CD4-positive, alpha-beta T cell treated with Interleukin-2 at 100 ng/mL for 4 hours (primary cell): Measurements from ENCODE around the gene MAML2.

Experiments used
- DNase-seq: peaks from one replicate; pipeline ENCODE4 v3.0.0-alpha.2; 2020; ENCODE audit warnings: low spot score

MAML2 gene

DNA sequence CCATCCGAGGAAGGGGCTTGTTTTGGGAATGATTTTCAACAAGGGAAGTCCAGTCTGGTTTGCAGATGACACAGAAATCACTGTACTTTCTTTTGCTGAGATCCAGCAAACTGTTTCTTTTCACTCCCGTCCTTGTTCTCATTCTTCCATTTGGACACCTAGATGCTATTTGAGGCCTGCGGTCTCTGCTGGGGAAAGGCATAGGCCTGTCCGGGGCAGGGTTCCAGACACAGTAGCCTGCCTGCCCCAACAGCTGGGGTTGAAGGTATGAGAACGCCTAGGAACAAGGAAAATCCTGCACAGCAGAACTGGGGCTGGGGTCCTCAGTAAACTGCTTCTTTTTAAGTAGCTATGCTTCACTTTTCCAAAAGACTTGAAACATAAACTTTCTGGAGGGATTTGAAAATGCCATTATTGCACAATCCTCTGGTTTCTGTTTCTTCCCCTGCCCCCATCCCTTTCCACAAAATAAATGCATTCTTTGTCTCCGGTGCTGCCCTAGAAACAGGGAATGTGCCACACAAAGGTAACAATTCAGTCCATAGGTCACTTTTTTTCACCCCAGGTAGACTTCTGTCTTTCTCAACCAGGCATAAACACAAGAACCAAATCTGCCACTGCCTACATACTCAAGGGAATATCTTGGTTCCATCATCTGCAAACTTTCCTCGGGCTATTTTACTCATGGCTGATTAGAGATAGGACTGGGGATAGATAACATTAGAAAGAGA is 244.3 kb downstream of the MAML2 start:
- no peak for DNase-seq

DNA sequence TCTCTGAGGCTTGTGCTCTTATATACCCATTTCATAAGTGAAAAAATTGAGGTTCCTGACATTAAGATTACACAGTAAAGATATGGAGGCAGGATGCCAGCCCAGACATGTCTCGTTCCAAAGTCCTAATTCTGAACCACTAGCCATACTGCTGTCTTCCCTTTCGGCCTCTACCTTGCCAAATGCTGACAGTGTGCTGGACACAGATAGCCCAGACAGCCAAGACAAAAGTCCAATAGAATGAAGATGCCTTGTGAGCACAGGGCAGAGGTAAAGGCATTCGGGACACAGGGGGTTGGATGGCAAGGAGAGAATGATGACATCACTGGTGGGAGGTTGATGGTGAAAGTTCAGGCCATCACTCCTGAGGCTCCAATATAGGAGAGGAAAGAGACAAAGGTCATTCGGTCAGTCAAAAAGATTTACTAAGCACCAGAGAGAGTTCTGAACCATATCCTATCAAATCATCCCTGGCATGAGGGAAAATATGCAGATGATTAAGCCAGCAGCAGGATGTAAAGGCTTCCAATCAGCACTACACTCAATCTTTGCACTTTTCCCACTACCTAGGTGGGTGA is 245.1 kb downstream of the MAML2 start:
- DNase-seq = no peak

DNA sequence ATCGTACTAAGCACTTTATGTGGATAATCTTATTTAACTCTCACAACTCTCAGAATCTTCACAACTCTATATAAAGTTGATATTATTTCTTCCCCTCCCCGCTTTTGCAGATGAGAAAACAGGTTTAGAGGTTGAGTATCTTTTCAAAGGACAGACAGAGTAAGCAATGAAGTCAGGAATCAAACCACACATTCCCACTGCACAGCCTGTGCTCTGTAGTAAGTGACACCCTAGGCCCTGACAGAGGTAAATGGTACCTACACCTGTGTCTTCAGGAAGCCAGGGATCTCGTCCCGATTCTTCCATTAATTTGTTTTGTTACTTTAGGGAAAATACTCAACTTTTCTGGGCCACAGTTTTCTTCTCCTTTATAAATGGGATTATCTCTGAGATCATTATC is 246.6 kb downstream of the MAML2 start:
- no peak for DNase-seq

DNA sequence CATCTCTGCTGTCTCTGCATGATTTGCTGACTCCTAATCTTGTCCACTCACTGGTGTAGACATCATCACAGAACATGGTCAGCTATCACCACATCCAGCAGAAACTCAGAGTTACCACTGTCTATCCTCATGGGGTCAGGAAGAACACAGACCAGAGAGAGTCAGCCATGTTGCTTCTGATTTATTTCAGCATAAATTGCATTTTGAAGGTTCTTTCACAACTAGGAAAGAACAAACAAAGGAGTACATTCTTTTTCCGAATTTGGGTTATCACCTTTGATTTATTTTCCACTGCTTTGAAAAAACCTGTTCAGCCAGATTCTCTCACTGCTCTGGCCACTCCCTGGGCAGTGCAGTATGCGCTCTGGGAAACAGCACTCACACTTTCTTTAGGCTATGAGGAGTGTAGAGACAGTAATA is 247.1 kb downstream of the MAML2 start:
- DNase-seq = no peak

DNA sequence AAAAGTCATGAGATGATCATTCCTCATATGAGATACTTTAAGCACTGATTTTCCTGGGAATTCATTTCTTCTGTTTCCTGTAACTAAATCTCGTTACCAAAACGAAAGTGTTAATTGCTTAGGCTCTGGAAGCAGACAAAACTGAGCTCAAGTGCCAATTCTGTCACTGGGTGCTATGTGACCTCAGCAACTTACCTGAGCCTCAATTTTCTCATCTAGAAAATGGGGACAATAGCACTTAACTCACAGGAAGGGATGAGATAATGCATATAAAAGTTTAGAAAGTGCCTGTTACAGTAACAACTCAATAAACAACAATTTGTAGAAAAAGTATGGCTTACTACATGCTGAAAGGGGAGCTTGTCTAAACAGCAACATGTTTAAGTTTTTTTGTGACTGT is 248.8 kb downstream of the MAML2 start:
- DNase-seq = no peak

DNA sequence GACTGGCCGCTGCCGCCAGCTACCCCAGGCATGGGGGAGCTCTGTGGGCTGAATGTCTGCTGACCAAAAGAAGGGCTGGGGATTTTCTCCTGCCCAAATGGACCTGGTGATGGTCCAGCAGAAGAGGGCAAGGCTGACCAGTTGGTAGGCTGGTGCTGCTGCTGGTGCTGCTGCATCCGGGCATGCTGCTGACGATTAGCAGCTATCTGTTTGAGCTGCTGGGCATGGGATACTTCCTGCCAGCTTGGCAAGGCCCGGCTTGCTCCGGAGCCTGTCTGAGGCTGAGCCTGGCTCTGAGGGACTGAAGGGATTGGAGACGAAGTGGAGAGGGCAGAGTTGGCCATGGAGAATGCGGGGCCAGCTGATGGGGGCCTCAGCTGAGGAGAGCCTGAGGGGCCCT is 250.5 kb downstream of the MAML2 start:
- DNase-seq = no peak

DNA sequence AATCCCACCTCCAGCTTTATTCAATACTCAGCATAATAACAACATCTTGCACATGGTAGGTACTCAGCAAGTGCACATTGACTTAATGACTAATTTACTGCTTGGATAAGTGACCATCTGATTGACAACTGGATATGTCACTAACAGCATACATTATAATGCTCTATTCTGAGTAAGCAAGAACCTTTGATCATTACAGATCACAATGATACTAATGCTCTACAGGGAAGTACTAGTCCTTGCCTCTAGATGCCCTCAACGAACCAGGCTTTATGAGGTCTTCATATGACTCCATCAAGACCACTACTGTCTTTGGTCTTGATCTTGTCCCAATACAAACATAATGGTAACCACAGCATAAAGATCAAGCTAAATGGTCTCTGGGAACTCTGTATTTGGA is 251.5 kb downstream of the MAML2 start:
- peak; percentile 59 for DNase-seq

DNA sequence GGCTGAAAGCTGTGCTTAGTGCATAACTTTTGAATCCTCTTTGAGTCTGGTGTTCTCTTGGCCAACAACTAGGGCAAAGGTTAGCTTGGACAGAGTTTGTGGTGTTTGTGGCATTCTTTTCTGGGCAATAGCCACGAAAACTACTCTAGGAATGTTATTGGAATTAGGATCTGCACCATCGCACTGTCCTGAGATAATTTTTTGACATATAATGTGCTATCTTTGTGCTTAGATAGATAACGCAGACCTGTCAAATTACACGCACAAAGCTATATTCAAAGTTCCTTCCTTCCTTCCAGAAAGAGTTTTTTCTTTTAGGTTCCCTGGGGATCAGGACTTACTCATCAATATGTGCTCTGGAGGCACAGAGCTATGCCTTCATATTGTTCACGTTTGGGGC is 252.3 kb downstream of the MAML2 start:
- no peak for DNase-seq

DNA sequence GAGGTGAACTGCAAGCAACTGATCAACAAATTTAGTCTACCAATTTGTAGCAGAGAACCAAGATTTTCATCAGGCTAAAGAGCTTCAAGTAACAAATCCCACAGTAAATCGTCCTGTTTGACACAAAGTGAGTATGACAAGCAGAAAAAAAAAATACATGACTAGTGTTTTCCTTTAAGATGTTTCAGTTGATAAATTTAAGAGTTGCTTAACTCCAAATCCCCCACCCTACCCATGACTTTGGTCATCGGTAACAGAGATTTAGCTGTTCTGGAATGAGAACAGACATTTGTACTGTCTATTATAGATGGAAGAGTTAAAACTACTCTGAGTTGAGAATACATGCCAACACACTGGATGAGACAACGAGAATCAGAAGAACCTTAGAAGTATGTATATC is 254.1 kb downstream of the MAML2 start:
- DNase-seq = no peak

DNA sequence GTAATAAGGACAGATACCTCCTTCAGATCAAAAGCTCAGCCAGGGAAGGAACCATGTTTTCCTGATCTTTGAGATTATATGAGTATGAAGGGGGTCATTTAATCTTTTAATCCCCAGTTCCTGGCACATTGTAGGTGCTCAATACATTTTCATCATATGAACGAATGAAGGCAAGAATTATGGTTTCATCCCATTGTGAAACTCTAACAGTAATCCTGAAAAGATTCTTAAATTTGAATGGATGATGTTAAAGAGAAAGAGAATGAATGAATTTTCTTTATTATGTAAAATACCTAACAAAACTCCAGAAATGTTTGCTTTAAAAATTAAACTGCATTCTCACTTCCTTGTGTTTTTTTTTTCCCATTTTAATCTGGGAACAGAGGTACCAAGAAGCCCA is 256.9 kb downstream of the MAML2 start:
- no peak for DNase-seq

DNA sequence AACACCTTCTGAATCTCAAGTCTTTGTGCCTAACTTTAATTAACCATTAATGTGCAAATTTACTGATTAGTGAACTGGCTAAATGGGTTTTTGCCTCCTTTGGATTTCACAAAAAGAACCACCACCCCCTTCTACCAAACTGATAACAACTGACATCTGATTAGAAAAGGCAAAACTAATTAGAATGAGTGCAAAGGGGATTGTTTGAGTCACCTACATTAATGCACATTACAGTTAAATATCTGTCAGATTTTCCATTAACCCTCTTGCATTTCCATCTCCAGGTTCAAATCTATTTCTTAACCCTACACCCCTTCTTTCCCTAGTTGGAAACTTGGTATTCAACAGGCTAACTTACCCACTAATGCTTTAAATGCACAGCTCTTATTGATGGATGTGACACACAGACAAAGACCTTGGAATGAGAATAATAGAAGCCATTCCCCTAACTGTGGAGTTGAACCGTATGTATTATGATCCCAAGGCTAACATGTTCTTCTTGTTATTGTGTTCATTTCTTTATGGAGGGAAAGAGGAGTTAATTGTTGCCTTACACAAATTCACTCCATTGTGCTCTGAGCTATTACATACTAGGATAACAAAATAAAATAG is 257.6 kb downstream of the MAML2 start:
- DNase-seq = no peak

DNA sequence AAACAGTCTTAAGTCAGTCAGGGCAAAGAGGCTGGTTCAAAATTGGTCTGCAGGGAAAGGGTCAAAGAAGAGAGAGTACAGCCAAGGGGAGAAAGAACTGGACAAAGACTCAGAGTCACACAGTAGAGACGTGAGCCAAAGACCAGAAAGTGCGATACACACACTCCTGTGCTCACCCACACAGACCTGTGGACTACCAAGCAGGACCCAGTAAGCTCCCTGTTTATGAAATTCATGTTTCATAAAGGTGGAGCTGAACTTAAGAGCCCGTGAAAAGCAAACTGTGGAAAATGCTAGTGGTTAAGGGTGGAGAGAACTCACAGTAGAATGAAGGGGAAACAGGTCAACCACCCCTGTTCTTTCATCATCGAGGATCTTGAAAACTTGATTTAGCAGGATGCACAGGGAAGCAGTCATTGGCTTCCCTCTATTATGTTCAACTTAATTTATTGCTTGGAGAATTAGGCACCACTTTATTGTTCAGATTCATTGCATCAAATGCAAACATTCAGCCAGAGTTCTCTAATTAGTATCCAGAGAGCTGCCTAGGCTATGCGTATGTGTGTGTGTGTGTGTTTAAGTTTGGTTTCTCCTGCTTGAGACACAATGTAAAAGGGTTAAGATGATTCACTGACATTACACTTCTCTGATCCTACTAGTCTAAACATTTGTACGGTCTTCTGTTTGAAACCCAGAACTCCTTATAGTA is 258.2 kb downstream of the MAML2 start:
- no peak for DNase-seq

DNA sequence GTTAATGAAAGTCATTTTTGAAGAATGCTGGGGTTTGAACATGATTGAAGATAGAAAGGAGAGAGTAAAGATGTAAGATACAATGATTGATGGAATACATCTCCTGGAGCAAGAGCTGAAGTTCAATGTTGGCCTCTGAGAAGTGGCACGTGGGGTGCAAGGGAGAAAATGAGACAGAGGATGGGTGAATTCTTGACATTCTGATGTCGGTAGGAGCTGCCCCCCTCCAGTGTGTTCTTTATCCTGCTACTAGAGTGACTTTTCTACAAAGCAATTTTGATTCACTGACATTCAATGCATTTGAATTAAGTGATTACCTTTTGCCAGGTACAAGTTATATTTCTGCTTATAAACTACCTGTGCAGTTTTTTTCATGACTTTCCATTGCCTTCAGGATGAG is 260.1 kb downstream of the MAML2 start:
- no peak for DNase-seq

DNA sequence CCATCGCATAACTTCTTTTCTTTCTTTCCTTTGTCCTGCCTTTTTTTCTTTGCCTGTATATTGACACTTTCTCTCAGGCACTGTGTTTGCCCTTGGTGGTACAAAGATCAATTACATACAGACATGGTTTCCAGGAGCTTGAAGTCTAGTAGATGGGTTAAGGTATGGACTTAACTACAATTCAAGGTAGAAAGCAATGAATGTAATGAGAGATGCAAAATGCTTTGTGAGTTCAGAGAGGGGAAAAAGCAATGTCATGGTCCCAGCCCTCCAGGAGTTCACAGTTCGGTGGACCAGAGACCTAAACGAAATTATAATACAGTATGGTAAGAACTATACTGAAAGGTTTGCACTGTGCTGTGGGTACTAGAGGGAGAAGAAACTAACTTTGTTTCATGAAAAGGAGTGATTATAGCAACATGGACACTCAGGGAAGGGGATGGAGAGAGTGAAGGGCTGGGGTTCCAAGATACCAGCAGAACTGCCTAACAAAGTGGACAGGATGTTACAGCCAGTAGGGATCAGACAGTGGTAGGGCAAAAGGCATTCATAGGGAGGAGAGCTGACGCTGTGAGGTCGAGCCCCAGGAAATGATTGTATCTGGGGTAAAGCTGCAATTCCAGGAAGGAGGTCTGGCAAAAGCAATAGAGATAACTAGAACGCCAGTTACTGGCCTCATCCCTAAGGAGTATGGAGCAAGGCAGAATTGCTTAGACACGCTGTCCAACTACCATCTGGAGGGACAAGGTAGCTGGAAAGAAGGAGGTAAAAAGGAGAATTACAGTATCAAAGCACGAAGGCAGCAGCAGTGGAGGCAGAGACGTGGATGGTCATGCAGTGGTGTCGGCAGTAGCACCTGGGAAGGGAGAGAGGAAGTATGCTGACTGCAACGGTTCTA is 260.7 kb downstream of the MAML2 start:
- no peak for DNase-seq

DNA sequence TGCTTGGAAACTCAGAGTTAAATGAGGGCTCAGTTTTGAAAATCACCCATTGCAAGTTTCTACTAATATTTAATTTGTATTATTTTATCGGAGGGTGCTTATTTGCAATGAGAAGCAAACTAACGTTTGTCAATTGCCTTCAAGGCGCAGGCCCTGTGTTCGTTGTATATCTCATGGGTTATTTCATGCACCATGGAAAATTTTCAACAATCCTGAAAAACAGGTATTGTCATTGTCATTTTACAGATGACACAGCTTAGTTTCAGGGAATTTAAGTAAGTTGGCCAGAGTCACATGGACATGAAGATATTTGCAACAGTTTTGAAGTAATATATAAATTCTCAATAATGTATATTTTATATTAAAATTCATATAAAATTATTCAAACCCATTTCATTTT is 261.4 kb downstream of the MAML2 start:
- no peak for DNase-seq

DNA sequence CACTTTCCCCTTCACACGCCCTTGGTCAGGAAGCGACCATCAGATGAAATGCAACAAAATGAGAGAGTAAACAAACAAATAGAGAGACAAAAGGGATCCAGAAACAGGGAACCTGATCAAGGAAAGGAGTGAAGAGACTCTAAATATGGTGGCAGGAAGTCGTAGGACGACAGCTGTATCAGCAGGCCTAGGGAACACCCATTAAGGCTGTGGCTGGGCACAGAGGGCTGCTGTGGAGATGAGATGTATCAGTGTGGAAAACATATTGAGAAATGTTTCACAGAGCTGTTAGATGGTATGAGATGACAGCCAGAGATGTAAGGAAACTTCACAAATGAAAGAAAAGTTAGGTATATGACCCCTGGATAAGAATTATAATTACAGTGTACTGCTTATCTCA is 263.3 kb downstream of the MAML2 start:
- DNase-seq = no peak

DNA sequence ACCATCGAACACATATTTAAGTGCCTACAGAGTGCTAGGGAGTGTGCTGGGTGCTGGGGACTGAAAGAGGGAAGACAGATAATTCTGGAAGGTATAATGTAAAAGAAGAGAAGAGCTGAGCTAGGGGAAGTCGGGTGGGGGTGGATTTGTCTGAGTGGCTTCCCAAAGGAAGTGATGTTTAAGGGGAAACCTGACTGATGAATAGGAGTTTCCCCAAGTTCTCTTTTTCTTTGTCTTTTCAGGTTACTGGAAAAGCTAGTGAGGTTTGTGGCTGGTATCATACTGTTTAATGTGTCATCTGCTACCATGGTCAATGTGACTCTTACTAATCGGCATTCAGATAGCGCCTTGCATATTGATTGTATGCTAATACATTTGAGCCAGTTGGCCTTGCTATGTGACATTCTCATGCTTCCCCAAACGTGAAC is 267.4 kb downstream of the MAML2 start:
- peak; percentile 25 for DNase-seq

DNA sequence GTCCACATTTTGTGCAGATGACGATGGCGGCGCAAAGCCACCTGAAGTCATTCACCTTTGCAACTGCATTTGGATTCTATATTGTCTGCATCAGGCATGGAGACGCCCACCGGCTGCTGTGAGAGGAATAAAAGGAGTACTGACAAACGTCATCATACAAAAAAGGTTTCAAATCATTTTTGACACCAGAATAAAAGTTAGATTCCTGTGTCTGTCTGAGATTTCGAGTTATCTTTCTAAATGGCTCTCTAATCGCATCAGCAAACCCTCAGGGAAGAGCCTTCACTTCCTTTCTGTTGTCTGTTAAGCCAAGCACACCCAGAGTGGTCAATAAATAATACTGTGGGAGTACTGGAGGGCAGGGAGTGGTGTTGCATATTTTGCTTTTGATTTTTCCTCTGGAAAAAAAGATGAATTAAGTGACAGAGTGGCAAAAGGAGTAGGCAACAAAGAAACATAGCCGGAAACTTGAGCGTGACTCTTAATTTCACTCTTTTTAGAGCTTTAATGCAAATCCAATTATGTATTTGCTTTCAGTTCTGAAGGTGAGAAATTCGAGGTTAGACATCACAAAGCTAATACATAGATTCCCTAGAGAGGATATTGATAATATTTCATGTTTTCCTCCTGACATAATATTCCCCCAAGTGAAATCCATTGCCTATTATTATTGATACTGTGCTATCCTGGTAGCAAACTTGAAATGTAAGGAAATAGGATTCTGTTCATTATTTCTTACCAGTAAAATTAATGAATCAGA is 268.3 kb downstream of the MAML2 start:
- DNase-seq = no peak

DNA sequence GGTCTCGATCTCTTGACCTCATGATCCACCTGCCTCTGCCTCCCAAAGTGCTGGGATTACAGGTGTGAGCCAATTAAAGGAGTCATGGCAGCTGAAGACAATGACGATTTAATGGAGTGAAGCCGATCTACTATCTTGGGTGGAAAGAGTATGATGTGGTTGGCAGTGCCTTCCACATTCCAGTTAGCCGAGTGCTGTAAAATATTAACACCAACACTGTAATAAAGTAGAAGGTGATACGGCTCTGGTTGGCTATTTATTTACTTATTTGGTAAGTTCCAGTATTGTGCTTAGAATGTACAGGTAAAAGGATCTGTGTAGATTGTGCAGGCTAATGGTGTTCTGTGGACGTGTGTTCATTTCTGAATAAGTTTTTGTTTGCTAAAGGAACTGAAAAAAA is 269.5 kb downstream of the MAML2 start:
- DNase-seq = no peak

DNA sequence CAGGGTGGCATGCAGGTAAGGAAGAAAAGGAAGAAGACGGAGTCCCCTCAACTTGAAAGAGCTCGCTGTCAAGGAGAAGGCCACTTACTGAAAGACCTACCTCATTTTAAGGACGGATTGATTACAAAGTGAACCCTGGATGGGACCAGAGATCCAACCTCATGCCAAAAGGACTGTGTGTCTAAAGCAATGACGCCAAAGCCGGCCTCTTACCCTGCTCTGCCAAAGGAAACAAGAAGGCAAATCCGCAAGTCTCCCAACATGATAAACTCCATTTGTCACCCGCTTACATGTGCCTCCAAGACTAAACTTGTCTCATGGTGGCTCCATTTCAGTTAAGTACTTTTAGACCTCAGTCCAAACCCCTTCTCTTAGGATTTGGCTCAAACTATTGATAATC is 270.4 kb downstream of the MAML2 start:
- no peak for DNase-seq

DNA sequence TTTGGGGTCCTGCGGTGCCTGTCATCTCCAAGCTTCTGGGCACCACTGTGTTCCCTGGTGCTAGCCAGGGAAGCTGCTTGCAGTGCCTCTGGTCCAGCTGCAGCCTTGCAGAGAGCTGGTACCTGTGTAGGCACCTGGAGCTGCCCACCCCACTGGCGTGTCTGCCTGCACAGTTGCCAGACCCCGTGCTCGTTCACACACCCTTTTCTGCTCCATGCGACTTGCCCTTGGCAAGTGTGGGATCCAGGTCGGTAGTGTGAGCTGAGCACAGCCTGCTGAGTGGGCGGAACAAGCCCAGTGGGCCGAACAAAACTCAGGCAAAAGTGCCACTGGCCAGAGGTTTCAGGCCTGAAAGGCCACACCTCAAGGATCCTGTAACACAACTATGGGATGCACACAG is 272.5 kb downstream of the MAML2 start:
- DNase-seq = no peak
